HepG2 (cell line): Measurements from ENCODE around the gene ISCA2. TPM values are rescaled to one million over a fixed set of nuclear protein-coding genes. Genes with fewer than 3 reads are reported as not detected.

ENCODE experiments used
- ATAC-seq: fragments of 200-7000 bp; cut with Tn5 transposase; 3 replicates; pipeline ENCODE4 v1.9.1; 2020; ENCODE audit warnings: mild to moderate bottlenecking, moderate library complexity
- BruUV-seq: library from RNA; stranded (reverse); fragments of 400-500 nt; replicated peaks from 2 replicates; lab custom pipeline; 2021; lab: Mats Ljungman, UMichigan
- CTCF ChIA-PET: fragments of 300-600 bp; formaldehyde crosslinking; extraction: SDS; loops from one replicate; lab custom pipeline; 2021; ENCODE audit warnings: low total read pairs, inconsistent platforms, low intra/inter-chr PET ratio; lab: Yijun Ruan, JAX
- POLR2A ChIA-PET: fragments of 350-600 bp; sonication (Branson Sonifier 250); formaldehyde crosslinking; loops from one replicate; lab custom pipeline; 2020; ENCODE audit warnings: antibody characterized with exemption, inconsistent platforms; lab: Yijun Ruan, JAX
- DNase-seq: peaks from one replicate; pipeline ENCODE4 v3.0.0-alpha.2; 2015; ENCODE audit warnings: low spot score
- FAIRE-seq: peaks from 3 replicates; lab custom pipeline; 2011; peaks lifted over from hg19 to GRCh38; lab: Jason Lieb, UNC
- H2AFZ ChIP-seq: one replicate; pipeline ENCODE4 v1.6.1; 2011; ENCODE audit warnings: low read length, inconsistent platforms
- H3K27ac ChIP-seq: fragments of 300-600 bp; 3 replicates; pipeline ENCODE4 v1.8.0; 2011; ENCODE audit warnings: mixed run types, mild to moderate bottlenecking, mixed read lengths, low read length, inconsistent platforms; ENCODE audit not compliant: insufficient read depth; ENCODE audit errors: extremely low read length
- H3K27me3 ChIP-seq, 2 experiments: fragments of 200-600 bp in 1 of 2; 2 replicates in 1 of 2; 3 replicates in 1 of 2; pipeline versions ENCODE4 v1.6.0 to v1.8.0; 2011; ENCODE audit warnings: low read length in 2 of 2, mild to moderate bottlenecking in 2 of 2, moderate library complexity in 2 of 2, inconsistent platforms in 1 of 2; ENCODE audit not compliant: insufficient read depth in 2 of 2, control insufficient read depth in 1 of 2
- H3K36me3 ChIP-seq, 2 experiments: fragments of 200-600 bp in 1 of 2; replicated peaks in 1 of 2; 2 replicates in 1 of 2; 3 replicates in 1 of 2; pipeline versions ENCODE4 v1.5.1 to v1.8.0; 2011; ENCODE audit warnings: low read length in 2 of 2, inconsistent platforms in 1 of 2; ENCODE audit not compliant: insufficient read depth in 2 of 2, control insufficient read depth in 1 of 2
- H3K4me1 ChIP-seq: 2 replicates; pipeline ENCODE4 v1.5.1; 2012; ENCODE audit warnings: low read length, inconsistent platforms; ENCODE audit not compliant: insufficient read depth
- H3K4me2 ChIP-seq: 2 replicates; pipeline ENCODE4 v1.6.0; 2011; ENCODE audit warnings: low read depth, low read length, inconsistent platforms
- H3K4me3 ChIP-seq, 3 experiments: fragments of 200-600 bp in 1 of 3; sonication (generic), shearing (Covaris generic) in 1 of 3; replicated peaks in 1 of 3; 2 replicates each; pipeline ENCODE4 v1.5.1; 2011 to 2016; ENCODE audit warnings: low read length in 3 of 3, inconsistent platforms in 2 of 3, low read depth in 2 of 3, mild to moderate bottlenecking in 2 of 3, control low read depth in 1 of 3, mixed read lengths in 1 of 3; ENCODE audit not compliant: insufficient read depth in 1 of 3
- H3K79me2 ChIP-seq: one replicate; pipeline ENCODE4 v1.6.1; 2011; ENCODE audit warnings: low read length, inconsistent platforms; ENCODE audit not compliant: insufficient read depth
- H3K9ac ChIP-seq: 2 replicates; pipeline ENCODE4 v1.6.0; 2011; ENCODE audit warnings: mild to moderate bottlenecking, low read depth, low read length, inconsistent platforms; ENCODE audit not compliant: insufficient read depth
- H3K9me3 ChIP-seq: 2 replicates; pipeline ENCODE4 v1.5.1; 2012; ENCODE audit warnings: mild to moderate bottlenecking, low read length
- H4K20me1 ChIP-seq: 2 replicates; pipeline ENCODE4 v1.6.0; 2011; ENCODE audit warnings: inconsistent platforms, mild to moderate bottlenecking, low read length, moderate library complexity; ENCODE audit not compliant: insufficient read depth
- EHMT2 ChIP-seq: fragments of 200-600 bp; sonication (generic); IDR thresholded peaks from 2 replicates; pipeline ENCODE4 v1.7.0; 2017; ENCODE audit warnings: antibody characterized with exemption, low read depth, low read length, borderline replicate concordance
- FOXK2 ChIP-seq: fragments of 450-650 bp; IDR thresholded peaks from 2 replicates; pipeline ENCODE4 v1.6.1; 2016
- JUND ChIP-seq: sonication (generic); formaldehyde crosslinking; IDR thresholded peaks from 2 replicates; pipeline ENCODE4 v1.8.0; 2022; ENCODE audit warnings: mild to moderate bottlenecking, missing genetic modification reagents
- MAFG ChIP-seq: sonication (generic); formaldehyde crosslinking; IDR thresholded peaks from 2 replicates; pipeline ENCODE4 v1.5.1; 2020; ENCODE audit warnings: mild to moderate bottlenecking, missing genetic modification reagents
- PHF21A ChIP-seq: sonication (generic); formaldehyde crosslinking; IDR thresholded peaks from 2 replicates; pipeline ENCODE4 v1.5.0; 2020; ENCODE audit warnings: mild to moderate bottlenecking, missing genetic modification reagents
- SRSF9 ChIP-seq: fragments of 200-400 bp; formaldehyde crosslinking; IDR thresholded peaks from 2 replicates; pipeline ENCODE4 v1.6.1; 2018; ENCODE audit warnings: borderline replicate concordance, mild to moderate bottlenecking, low read depth, low read length; ENCODE audit not compliant: insufficient read depth, poor library complexity, severe bottlenecking
- XRCC5 ChIP-seq: fragments of 200-400 bp; formaldehyde crosslinking; optimal IDR thresholded peaks from 2 replicates; pipeline ENCODE3; 2017; ENCODE audit warnings: mild to moderate bottlenecking, low read length
- ZNF224 ChIP-seq: sonication (generic); formaldehyde crosslinking; IDR thresholded peaks from 2 replicates; pipeline ENCODE4 v1.5.0; 2020; ENCODE audit warnings: mild to moderate bottlenecking, missing genetic modification reagents
- ZNF260 ChIP-seq: sonication (generic); formaldehyde crosslinking; IDR thresholded peaks from 2 replicates; pipeline ENCODE4 v1.4.0; 2020; ENCODE audit warnings: missing genetic modification reagents, low read depth, mild to moderate bottlenecking, borderline replicate concordance
- ZNF296 ChIP-seq: sonication (generic); formaldehyde crosslinking; conservative IDR thresholded peaks from 2 replicates; pipeline ENCODE4 v1.5.0; 2020; ENCODE audit warnings: mild to moderate bottlenecking, missing genetic modification reagents
- ZNF30 ChIP-seq: sonication (generic); formaldehyde crosslinking; IDR thresholded peaks from 2 replicates; pipeline ENCODE4 v1.5.0; 2020; ENCODE audit warnings: mild to moderate bottlenecking, missing genetic modification reagents
- ZNF468 ChIP-seq: sonication (generic); formaldehyde crosslinking; IDR thresholded peaks from 2 replicates; pipeline ENCODE4 v1.8.0; 2022; ENCODE audit warnings: mild to moderate bottlenecking, moderate library complexity, missing genetic modification reagents
- ZNF674 ChIP-seq: sonication (generic); formaldehyde crosslinking; IDR thresholded peaks from 2 replicates; pipeline ENCODE4 v1.5.0; 2020; ENCODE audit warnings: low read depth, mild to moderate bottlenecking, missing genetic modification reagents
- WGBS: methylation state at CpG from one replicate; pipeline ENCODE4 v1.1.6; 2017; ENCODE audit warnings: low lambda C conversion rate; 5-methylcytosine and 5-hydroxymethylcytosine counted together
- in situ Hi-C: cut with HindIII; loops from 2 replicates; pipeline ENCODE4 v1.10.0; 2017; ENCODE audit warnings: low pct_unique_long_range_greater_than_20kb; ENCODE audit not compliant: extremely low pct_ligation_motif_present
- intact Hi-C: fragments of 100-400 bp; cut with micrococcal nuclease; formaldehyde crosslinking; loops from one replicate; pipeline ENCODE4 v1.10.0; 2022; ENCODE audit not compliant: unreplicated experiment
- polyA plus RNA-seq, 8 experiments: library from polyadenylated mRNA; depleted of rRNA in 3 of 8; stranded (reverse) in 7 of 8; unstranded in 1 of 8; fragments of >200 nt; fragmentation: Illumina TruSeq in 4 of 8; extraction: Trizol in 4 of 8; gene quantifications; 2 replicates each; pipeline versions ENCODE4 v1.2.1 to v1.2.3, GENCODE V29; 2011 to 2016; ENCODE audit warnings: low read depth in 4 of 8, missing spikeins in 1 of 8, mixed read lengths in 1 of 8; ENCODE audit not compliant: insufficient read depth in 1 of 8
- total RNA-seq, 5 experiments: library from RNA; depleted of rRNA; stranded (reverse); fragments of >200 nt; fragmentation: Illumina TruSeq; extraction: Trizol; gene quantifications; 2 replicates each; pipeline ENCODE4 v1.2.3, GENCODE V29; 2016; ENCODE audit warnings: low read depth in 1 of 5
- TF ChIP-seq, protein P1 (sequence below): sonication (generic); formaldehyde crosslinking; IDR thresholded peaks from 2 replicates; pipeline ENCODE4 v1.8.0; 2022; ENCODE audit warnings: missing genetic modification reagents, mild to moderate bottlenecking, borderline replicate concordance
- TF ChIP-seq, protein P2 (sequence below): sonication (generic); formaldehyde crosslinking; IDR thresholded peaks from 2 replicates; pipeline ENCODE4 v1.4.0; 2020; ENCODE audit warnings: mild to moderate bottlenecking, missing genetic modification reagents
- TF ChIP-seq, protein P3 (sequence below): sonication (generic); formaldehyde crosslinking; IDR thresholded peaks from 2 replicates; pipeline ENCODE4 v1.4.0; 2020; ENCODE audit warnings: missing genetic modification reagents, borderline replicate concordance

The ISCA2 gene
- total and polyA plus RNA-seq, 2 of the 13 experiments (the other 11 are each of a cell fraction or from before 2014, with no cell fraction given) = 32.1 to 43.4 TPM

DNA sequence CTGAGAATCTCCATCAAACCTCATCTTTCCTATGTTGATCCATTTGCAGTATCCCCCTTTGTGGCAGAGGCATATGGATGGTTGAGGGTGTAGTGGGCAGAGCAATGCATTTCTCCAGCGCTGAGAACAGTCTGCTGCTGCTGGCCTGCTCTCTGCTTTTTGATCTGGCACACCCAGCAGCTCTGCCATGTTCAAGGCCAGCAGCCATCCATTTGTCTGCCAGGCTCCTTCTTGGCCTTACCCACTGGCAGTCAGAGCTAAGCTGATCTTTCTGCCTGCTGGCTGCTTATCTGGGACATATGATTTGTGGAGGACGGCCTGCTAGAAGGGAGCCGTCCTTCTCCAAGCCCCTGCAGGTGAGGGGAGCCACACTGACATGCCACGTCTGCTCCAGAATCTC is 17.5 kb upstream of the ISCA2 start:
- ChIA-PET CTCF (no interaction called here), POLR2A (no interaction called here)
- Histone ChIP-seq H3K27me3 (no peaks in the 10 kb centered on the region), H3K79me2 (no peaks in the 10 kb centered on the region), H3K9ac (no peak overlapping the region), H3K36me3 (peaks cover 12 to 56% of the 10 kb centered on the region in 2 experiments), H3K9me3 (no peaks in the 10 kb centered on the region), H2AFZ (no peak overlapping the region), H3K4me3 (no peak overlapping the region), H3K4me1 (no peaks in the 10 kb centered on the region), H3K4me2 (no peak overlapping the region), H4K20me1 (no peaks in the 10 kb centered on the region), H3K27ac (no peak overlapping the region)
- in situ Hi-C loops = loop anchor here (5.0 kb wide), 1 partner anchor 114 kb away; no protein-coding TSS in a partner anchor
- WGBS = 90% methylated on average over 2 of the region's 4 CpGs
- intact Hi-C loops = no loop called here
- no TSS peak for BruUV-seq
- DNase-seq = no peak
- TF ChIP-seq MAFG (CRISPR knock-in tag) = no peak
- no peak for TF ChIP-seq ZNF296 (CRISPR knock-in tag)
- no peak for TF ChIP-seq ZNF224 (CRISPR knock-in tag)
- TF ChIP-seq PHF21A = no peak
- no peak for TF ChIP-seq SRSF9
- no peak for TF ChIP-seq EHMT2
- TF ChIP-seq, protein P1, sequence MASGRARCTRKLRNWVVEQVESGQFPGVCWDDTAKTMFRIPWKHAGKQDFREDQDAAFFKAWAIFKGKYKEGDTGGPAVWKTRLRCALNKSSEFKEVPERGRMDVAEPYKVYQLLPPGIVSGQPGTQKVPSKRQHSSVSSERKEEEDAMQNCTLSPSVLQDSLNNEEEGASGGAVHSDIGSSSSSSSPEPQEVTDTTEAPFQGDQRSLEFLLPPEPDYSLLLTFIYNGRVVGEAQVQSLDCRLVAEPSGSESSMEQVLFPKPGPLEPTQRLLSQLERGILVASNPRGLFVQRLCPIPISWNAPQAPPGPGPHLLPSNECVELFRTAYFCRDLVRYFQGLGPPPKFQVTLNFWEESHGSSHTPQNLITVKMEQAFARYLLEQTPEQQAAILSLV = no peak
- no peak for TF ChIP-seq ZNF468 (CRISPR knock-in tag)
- no peak for TF ChIP-seq JUND (CRISPR knock-in tag)
- TF ChIP-seq, protein P2, sequence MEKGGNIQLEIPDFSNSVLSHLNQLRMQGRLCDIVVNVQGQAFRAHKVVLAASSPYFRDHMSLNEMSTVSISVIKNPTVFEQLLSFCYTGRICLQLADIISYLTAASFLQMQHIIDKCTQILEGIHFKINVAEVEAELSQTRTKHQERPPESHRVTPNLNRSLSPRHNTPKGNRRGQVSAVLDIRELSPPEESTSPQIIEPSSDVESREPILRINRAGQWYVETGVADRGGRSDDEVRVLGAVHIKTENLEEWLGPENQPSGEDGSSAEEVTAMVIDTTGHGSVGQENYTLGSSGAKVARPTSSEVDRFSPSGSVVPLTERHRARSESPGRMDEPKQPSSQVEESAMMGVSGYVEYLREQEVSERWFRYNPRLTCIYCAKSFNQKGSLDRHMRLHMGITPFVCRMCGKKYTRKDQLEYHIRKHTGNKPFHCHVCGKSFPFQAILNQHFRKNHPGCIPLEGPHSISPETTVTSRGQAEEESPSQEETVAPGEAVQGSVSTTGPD (CRISPR knock-in tag) = no peak
- no peak for TF ChIP-seq ZNF674 (CRISPR knock-in tag)
- TF ChIP-seq, protein P3, sequence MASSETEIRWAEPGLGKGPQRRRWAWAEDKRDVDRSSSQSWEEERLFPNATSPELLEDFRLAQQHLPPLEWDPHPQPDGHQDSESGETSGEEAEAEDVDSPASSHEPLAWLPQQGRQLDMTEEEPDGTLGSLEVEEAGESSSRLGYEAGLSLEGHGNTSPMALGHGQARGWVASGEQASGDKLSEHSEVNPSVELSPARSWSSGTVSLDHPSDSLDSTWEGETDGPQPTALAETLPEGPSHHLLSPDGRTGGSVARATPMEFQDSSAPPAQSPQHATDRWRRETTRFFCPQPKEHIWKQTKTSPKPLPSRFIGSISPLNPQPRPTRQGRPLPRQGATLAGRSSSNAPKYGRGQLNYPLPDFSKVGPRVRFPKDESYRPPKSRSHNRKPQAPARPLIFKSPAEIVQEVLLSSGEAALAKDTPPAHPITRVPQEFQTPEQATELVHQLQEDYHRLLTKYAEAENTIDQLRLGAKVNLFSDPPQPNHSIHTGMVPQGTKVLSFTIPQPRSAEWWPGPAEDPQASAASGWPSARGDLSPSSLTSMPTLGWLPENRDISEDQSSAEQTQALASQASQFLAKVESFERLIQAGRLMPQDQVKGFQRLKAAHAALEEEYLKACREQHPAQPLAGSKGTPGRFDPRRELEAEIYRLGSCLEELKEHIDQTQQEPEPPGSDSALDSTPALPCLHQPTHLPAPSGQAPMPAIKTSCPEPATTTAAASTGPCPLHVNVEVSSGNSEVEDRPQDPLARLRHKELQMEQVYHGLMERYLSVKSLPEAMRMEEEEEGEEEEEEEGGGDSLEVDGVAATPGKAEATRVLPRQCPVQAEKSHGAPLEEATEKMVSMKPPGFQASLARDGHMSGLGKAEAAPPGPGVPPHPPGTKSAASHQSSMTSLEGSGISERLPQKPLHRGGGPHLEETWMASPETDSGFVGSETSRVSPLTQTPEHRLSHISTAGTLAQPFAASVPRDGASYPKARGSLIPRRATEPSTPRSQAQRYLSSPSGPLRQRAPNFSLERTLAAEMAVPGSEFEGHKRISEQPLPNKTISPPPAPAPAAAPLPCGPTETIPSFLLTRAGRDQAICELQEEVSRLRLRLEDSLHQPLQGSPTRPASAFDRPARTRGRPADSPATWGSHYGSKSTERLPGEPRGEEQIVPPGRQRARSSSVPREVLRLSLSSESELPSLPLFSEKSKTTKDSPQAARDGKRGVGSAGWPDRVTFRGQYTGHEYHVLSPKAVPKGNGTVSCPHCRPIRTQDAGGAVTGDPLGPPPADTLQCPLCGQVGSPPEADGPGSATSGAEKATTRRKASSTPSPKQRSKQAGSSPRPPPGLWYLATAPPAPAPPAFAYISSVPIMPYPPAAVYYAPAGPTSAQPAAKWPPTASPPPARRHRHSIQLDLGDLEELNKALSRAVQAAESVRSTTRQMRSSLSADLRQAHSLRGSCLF = no peak
- TF ChIP-seq ZNF260 (CRISPR knock-in tag) = no peak
- TF ChIP-seq FOXK2 = no peak
- TF ChIP-seq ZNF30 = no peak
- no peak for TF ChIP-seq XRCC5
- no peak for FAIRE-seq
- no peak for ATAC-seq
